Stimulated activated CD4-positive, alpha-beta T cell treated with anti-CD3 and anti-CD28 coated beads, TNF-alpha, amount 100 ng/mL, for 4 hours (primary cell): ENCODE results near the gene FLYWCH1.
"Not testable (repeated sequence)": the region's sequence is repeated elsewhere in the genome, so short reads cannot be mapped to it uniquely, and the experiment has no call there.

Experiments
- DNase-seq, 3 experiments: peaks; one replicate each; pipeline ENCODE4 v3.0.0-alpha.2; 2020; ENCODE audit warnings: low read depth in 3 of 3

FLYWCH1 gene

DNA sequence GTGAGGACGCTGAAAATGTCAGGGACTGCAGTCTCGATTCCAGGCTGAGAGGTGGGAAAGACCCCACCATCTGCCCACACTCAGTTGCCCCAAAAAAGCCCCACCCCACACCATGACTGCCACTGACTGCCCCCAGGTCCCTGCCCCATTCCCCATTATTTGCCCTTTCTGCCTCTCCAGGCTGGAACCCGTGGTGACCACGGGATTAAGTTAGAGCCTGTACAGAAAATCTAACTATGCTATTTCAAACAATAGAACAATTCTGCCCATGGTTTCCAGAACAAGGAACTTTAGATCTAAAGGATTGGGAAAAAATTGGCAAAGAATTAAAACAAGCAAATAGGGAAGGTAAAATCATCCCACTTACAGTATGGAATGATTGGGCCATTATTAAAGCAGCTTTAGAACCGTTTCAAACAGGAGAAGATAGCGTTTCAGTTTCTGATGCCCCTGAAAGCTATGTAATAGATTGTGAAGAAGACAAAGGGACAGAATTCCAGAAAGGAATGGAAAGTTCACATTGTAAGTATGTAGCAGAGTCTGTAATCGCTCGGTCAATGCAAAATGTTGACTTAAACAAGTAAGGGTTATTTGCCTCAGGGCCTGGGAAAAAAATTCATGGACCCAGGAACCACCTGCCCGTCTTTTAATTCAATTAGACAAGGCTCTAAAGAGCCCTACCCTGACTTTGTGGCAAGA is 14.4 kb downstream of the FLYWCH1 start:
- no peak for DNase-seq

GRCh38 chr16:2926650-2926999 is 14.9 kb downstream of the FLYWCH1 start:
- no peak for DNase-seq

GRCh38 chr16:2927010-2927646 is 15.4 kb downstream of the FLYWCH1 start:
- peak; percentile 61 to 78 (median 76) for DNase-seq

DNA sequence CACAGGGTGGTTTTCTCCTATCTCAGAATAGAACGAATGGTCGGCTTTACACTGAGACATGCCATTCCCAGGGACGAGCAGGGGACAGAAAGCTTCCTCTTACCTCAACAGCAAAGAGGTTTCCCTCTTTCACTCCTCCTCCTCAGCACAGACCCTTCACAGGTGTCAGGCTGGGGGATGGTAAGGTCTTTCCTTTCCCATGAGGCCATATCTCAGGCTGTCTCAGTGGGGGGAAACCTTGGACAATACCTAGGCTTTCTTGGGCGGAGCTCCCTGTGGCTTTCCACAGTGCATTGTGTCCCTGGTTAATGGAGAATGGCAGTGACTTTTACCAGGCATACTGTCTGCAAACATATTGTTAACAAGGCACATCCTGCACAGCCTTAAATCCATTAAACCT is 16.4 kb downstream of the FLYWCH1 start:
- DNase-seq: not testable (repeated sequence)

DNA sequence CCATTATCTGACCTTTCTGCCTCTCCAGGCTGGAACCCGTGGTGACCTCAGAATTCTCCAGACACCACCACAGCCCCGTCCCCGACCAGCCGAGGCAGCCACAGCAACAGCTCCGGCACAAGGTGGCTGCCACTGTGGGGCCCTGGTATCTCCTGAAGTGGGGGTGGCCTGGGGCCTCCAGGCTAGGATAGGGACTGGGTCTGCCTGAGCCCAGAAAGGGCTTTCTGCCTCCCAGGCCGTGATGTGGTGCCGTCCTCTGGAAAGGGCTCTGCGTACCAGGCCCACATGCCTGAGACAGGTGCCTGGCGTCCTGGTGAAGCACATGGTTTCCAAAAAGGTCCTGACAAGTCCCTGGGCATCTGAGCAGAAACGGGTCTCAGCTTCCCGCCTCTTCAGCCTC is 17.1 kb downstream of the FLYWCH1 start:
- no peak for DNase-seq

GRCh38 chr16:2929693-2930092 is 18.0 kb downstream of the FLYWCH1 start:
- DNase-seq: no peak

- DNase-seq: no peak
Measured at GRCh38 chr16:2930236-2930635, 18.5 kb downstream of the FLYWCH1 start.

- not testable (repeated sequence) for DNase-seq
Measured at GRCh38 chr16:2931231-2931914, 19.6 kb downstream of the FLYWCH1 start.

DNA sequence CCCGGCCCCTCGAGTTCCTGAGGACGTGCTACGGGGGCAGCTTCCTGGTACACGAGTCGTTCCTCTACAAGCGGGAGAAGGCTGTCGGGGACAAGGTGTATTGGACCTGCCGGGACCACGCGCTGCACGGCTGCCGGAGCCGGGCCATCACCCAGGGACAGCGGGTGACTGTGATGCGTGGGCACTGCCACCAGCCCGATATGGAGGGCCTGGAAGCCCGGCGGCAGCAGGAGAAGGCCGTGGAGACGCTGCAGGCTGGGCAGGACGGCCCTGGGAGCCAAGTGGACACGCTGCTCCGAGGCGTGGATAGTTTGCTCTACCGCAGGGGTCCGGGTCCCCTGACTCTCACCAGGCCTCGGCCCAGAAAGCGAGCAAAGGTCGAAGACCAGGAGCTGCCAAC is 21.4 kb downstream of the FLYWCH1 start:
- no peak for DNase-seq

DNA sequence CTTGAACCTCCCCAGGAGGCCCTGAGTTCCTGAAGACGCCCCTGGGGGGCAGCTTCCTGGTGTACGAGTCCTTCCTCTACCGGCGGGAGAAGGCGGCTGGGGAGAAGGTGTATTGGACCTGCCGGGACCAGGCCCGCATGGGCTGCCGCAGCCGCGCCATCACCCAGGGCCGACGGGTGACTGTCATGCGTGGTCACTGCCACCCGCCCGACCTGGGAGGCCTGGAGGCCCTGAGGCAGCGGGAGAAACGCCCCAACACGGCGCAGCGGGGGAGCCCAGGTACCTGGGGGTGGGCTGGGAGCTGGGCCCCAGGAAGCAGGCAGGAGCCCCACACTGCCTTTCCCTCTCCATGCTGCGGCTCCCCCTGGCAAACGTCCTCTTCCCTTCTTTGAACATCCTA is 22.0 kb downstream of the FLYWCH1 start:
- DNase-seq: no peak

GRCh38 chr16:2934450-2934849 is 22.7 kb downstream of the FLYWCH1 start:
- no peak for DNase-seq

GRCh38 chr16:2936436-2937011 is 24.8 kb downstream of the FLYWCH1 start:
- no peak for DNase-seq

GRCh38 chr16:2937170-2937569 is 25.4 kb downstream of the FLYWCH1 start:
- DNase-seq: no peak

DNA sequence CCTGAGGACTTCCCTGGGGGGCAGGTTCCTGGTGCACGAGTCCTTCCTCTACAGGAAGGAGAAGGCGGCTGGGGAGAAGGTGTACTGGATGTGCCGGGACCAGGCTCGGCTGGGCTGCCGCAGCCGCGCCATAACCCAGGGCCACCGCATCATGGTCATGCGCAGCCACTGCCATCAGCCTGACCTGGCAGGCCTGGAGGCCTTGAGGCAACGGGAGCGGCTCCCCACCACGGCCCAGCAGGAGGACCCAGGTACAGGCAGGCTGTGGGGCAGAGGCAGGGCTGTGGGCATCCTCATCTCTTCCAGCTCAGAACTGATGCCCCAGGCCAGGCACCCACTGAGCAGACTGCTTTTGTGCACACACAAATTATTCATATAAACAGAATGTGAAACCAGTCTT is 26.5 kb downstream of the FLYWCH1 start:
- DNase-seq: no peak

DNA sequence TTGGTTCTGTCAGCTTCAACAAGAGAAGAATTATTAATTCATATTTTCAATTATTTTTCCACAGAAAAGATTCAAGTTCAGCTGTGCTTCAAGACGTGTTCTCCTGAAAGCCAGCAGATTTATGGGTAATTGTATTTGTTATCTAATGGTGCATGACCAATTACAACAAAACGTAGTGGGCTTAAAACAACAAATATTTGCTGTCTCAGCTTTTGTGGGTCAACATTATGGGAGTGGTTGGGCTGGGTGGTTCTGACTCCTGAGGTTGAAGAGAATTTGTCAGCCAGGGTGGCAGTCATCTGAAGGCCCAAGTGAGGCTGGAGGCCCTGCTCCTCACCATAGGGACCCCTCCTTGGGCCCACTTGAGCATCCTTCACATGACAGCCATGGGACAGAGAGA is 28.2 kb downstream of the FLYWCH1 start:
- no peak for DNase-seq

GRCh38 chr16:2942045-2942444 is 30.3 kb downstream of the FLYWCH1 start:
- no peak for DNase-seq

GRCh38 chr16:2943716-2944115 is 32.0 kb downstream of the FLYWCH1 start:
- DNase-seq: not testable (repeated sequence)

- DNase-seq: no peak
Measured at GRCh38 chr16:2946649-2947048, 34.9 kb downstream of the FLYWCH1 start.

DNA sequence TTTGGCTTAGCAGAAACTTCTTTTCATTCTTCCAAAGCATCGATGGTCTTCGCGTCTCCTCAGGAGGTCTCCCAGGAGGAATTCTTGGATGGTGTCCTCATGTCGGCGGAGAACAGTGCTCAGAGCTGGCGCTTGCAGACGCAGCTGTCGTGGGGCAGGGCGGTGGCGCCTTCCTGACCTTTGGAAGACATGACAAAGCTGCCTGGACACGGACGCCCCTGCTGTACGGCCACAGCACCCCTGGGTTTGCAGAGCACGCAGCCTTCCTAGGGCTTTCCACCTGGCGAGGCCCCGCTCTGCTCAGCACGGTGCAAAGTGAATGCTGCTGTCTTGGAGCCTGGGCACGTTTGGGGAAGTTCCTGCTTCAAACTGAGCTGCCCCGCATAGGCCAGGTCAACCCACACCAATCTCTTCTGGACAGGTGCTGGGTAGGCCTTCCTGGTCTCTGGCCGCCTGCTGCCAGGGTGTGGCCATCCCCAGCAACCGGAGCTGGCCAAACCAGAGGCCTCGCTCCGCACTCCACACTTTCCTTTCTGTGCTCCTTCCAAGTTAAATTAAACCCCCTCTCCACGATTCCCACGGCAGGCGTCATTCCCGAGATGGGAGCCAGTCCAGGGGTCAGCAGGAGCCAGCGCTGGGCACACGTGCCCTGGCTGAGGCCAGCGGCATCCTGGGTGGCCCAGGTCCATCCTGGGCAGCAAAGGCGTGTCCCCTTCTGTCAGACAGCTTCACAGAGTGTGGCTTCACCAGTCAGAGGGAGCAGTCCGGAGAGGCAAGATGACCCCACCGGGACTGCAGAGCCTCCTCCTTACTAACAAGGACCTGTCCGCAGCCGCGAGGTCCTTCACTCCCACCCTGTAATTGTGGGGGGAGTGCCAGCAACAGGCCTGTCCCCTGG is 37.3 kb downstream of the FLYWCH1 start:
- DNase-seq: no peak

DNA sequence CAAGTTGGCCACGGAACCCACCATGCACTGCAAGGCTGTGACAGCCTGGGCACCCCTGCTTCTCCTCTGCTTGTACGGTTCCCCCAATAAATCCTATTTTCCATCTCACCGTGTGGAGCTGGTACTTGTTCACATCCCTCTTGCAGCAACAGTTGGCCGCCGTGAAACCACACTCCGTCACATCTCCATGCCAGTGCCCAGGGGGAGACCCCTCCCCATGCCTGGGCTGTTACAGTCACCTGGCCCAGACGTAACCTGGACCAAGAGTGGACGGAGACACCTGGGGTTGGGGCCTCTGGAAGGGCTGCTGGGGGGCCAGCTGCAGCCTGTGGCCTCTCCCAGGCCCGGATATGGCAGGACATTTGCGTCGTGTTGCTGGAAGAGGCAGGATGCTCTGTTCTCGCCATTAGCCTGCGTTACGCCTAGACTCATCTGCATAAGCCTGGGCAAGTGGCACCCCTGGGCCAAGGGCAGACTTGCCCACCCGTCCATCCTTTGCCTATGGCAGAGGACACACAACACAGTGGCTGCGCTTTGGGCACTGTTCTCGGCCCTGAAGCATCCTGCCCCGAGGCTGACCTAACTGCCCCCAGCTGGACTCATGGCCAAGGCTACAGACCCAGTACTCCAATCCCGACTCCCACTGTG is 38.1 kb downstream of the FLYWCH1 start:
- DNase-seq: no peak

- DNase-seq: no peak
Measured at GRCh38 chr16:2950353-2950724, 38.6 kb downstream of the FLYWCH1 start.
